GM19043 (cell line): ENCODE data around the gene PNRC1.
"Not testable (repeated sequence)": the region's sequence is repeated elsewhere in the genome, so short reads cannot be mapped to it uniquely, and the experiment has no call there.

Experiments used
- ATAC-seq: cut with Tn5 transposase; IDR thresholded peaks from one replicate; pipeline ENCODE4 v1.9.1; 2021; ENCODE audit warnings: low read depth; ENCODE audit not compliant: unreplicated experiment

PNRC1 gene

GRCh38 chr6:89057759-89058158, 22.8 kb upstream of the PNRC1 start:
- ATAC-seq, result no peak

DNA sequence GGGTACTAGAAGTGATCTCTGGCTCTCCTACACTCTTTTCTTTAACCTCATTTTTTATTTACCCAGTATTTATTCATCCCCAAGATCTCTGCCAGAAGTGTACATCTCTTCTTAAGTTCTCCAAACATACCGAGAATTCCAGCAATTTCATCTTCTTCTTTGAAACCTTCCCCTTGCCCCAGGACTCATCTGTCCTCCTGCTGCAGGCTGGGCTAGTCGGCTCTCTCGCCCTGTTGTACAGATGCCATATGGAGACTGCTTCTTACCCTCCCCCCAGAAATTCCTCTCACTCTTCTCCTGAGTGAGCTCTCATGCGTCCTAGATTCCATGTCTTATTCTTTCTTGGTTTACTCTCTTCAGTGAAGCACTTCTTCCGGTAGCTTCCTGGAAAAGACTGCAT, 21.9 kb upstream of the PNRC1 start:
- no peak for ATAC-seq

DNA sequence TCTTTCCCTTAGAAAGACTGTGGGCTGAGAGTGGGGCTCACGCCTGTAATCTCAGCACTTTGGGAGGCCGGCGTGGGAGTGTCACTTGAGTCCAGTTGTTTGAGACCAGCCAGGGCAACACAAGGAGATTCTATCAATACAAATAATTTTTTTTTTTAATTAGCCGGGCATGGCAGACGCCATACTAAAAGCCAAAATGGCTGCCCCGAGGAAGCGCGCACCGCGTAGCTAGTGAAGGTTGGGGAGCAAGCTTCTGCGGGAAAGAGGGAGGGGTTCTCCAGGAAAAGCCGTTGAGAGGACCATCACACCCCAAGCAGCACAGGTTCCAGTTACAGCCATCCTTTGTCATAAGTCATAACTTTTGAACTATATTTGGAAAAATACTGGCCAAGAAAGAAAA, 21.3 kb upstream of the PNRC1 start:
- ATAC-seq, result no peak

GRCh38 chr6:89063881-89064280, 16.7 kb upstream of the PNRC1 start:
- no peak for ATAC-seq

GRCh38 chr6:89064931-89065330, 15.6 kb upstream of the PNRC1 start:
- not testable (repeated sequence) for ATAC-seq

DNA sequence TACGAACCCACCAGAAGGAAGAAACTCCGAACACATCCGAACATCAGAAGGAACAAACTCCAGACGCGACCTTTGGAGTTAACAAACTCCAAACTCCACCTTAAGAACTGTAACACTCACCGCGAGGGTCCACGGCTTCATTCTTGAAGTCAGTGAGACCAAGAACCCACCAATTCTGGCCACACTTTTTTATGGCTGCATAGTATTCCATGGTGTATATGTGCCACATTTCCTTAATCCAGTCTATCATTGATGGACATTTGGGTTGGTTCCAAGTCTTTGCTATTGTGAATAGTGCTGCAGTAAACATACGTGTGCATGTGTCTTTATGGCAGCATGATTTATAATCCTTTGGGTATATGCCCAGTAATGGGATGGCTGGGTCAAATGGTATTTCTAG, 14.4 kb upstream of the PNRC1 start:
- ATAC-seq, result not testable (repeated sequence)

GRCh38 chr6:89066940-89067646, 13.5 kb upstream of the PNRC1 start:
- no peak for ATAC-seq

DNA sequence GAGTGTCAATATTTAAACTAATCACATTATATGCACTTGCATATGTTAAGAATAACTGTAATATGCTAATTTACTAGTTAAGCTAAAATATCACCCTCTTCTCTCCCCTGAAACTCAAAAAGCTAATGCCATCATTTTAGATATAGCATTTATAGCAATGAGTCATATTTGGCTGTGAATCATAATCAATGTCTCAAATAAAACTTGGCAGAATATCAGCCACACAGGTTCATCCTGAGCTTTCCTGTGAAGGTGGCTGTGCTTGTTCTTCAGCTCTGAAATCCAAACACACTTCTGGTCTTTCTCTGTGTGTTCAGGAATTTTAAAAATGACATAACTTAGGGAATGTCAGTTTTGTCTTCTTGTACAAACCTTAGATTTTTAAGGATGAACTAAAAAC, 12.8 kb upstream of the PNRC1 start:
- no peak for ATAC-seq

DNA sequence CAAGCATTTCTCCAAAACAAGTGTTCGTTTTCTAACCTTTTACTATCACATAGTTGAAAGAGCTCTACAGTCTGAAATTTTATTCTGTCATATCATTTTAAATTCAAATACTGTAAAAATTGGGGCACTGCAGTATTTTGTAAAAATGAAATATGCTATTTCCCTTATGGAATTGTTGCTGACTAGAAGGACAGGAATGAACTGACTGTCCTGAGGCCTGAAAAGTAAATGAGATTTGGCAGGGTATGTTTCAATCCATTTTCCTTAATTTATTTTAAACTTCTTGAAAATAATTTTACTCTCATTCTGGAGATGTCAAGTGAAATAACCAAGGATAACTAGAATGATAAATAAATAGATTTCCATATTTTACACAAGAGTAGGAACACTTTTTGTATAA, 11.9 kb upstream of the PNRC1 start:
- ATAC-seq, result no peak

GRCh38 chr6:89069536-89070163, 10.9 kb upstream of the PNRC1 start:
- ATAC-seq, result no peak

- ATAC-seq, result no peak
Observed at GRCh38 chr6:89071036-89071435, 9.5 kb upstream of the PNRC1 start.

GRCh38 chr6:89073014-89073620, 7.4 kb upstream of the PNRC1 start:
- ATAC-seq, result no peak

DNA sequence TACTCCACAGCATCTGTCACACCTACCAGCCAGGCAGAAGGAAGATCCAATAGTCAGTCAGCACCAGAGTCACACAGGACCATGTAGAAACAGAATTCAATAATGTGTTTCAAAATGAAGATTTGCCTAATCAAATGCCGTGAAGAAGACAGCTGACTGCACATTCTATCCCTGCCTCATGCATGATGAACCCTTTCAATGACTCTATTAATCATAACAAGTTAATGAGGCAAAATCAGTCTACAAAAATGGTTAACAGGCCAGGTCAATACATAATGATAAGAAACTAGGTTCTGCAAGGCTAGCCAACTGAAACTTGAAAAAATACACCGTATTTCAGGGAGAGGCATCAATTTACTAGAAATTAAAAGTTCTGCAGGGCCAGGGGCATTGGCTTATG, 6.7 kb upstream of the PNRC1 start:
- no peak for ATAC-seq

DNA sequence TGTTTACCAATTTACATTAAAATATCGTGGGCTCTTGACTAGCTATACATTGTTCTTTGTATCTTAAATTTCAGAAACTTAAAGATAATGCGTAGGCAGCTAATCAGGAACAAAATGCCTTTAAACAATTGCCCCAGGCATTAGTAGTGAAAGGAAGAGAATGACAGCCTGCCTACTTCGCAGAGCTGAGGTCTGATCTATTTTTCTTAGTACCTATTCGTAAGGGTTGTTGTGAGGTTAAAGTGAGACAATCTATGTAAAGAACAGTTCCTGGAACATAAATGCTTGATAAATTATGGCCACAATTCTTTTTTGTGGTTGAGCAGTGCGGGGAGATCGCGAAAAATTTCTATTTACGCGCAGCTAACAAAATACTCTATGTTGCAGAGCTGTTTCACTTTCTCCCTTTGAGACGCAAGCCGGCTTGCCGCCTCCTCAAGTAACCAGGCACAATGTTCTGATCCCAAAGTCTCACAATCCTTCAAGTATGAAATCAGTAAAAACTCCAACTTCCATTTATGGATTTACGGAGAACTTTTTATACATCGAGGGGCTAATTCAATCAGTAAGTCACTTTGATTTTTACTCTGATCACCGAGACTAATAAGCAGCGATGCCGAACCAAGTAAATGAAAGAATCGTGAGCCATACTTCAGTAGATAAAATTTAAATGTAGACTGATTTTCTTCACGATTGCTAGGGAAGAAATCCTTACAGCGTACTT, 878 bp upstream of the PNRC1 start:
- no peak for ATAC-seq

GRCh38 chr6:89081129-89081422, 525 bp downstream of the PNRC1 start:
- ATAC-seq, result peak; percentile 2

- peak; percentile 58 for ATAC-seq
Observed at GRCh38 chr6:89081423-89082322, 1.1 kb downstream of the PNRC1 start.

GRCh38 chr6:89082486-89082891, 1.9 kb downstream of the PNRC1 start:
- ATAC-seq, result no peak

- no peak for ATAC-seq
Observed at GRCh38 chr6:89084542-89084941, 4.0 kb downstream of the PNRC1 start.

DNA sequence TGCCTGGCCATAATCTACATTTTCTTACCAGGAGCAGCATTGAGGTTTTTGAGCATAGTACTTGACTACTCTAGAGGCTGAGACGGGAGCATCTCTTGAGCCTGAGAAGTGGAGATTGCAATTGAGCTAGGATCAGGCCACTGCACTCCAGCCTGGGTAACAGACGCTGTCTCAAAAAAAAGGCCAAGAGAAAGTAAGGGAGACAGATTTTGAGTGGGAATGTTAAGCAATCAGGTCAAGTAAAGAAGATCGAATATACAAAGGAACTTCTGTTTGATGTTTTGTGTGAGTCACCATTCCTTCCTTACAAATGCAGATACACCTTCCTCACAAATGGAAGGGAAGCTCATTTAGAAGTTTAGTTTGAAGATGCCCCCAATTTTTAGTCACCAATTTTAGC, 4.4 kb downstream of the PNRC1 start:
- ATAC-seq, result no peak

GRCh38 chr6:89085409-89086205, 5.1 kb downstream of the PNRC1 start:
- no peak for ATAC-seq
